SK-N-SH (cell line): Measurements from ENCODE around the gene PPIF. TPM values are rescaled to one million over a fixed set of nuclear protein-coding genes. Genes with fewer than 3 reads are reported as not detected.
A peak's percentile ranks its signal among the peaks of the same experiment; 100 is the strongest.

Experiments
- CTCF ChIA-PET: fragments of 300-600, 350-600 bp; formaldehyde crosslinking; extraction: SDS; loops from one replicate; lab custom pipeline; 2021; lab: Yijun Ruan, JAX
- POLR2A ChIA-PET: fragments of 350-600 bp; sonication (Branson Sonifier 250); formaldehyde crosslinking; extraction: SDS; loops from one replicate; lab custom pipeline; 2020; ENCODE audit warnings: antibody characterized with exemption, inconsistent platforms; lab: Yijun Ruan, JAX
- DNase-seq: peaks from one replicate; pipeline ENCODE4 v3.0.0; 2012
- H2AFZ ChIP-seq: fragments of 200-600 bp; sonication (generic); 2 replicates; pipeline ENCODE4 v1.8.1; 2016; ENCODE audit warnings: antibody characterized with exemption, mild to moderate bottlenecking, low read depth
- H3F3A ChIP-seq: fragments of 200-600 bp; sonication (generic); replicated peaks from 2 replicates; pipeline ENCODE3; 2016; ENCODE audit warnings: antibody characterized with exemption, mild to moderate bottlenecking; ENCODE audit not compliant: insufficient read depth
- H3K27ac ChIP-seq, 2 experiments: fragments of 200-500 bp in 1 of 2; fragments of 200-600 bp in 1 of 2; sonication (Bioruptor generic) in 1 of 2; sonication (generic), shearing (Covaris generic) in 1 of 2; 2 replicates each; pipeline versions ENCODE4 v1.5.1 to v1.6.1; 2014 to 2016; ENCODE audit warnings: low read depth in 2 of 2, inconsistent platforms in 1 of 2, low read length in 1 of 2, mild to moderate bottlenecking in 1 of 2, mixed read lengths in 1 of 2
- H3K27me3 ChIP-seq: fragments of 200-600 bp; sonication (generic), shearing (Covaris generic); 2 replicates; pipeline ENCODE4 v1.6.1; 2016; ENCODE audit warnings: mixed run types; ENCODE audit not compliant: insufficient read depth
- H3K36me3 ChIP-seq, 2 experiments: fragments of 200-500 bp in 1 of 2; fragments of 200-600 bp in 1 of 2; sonication (Bioruptor generic) in 1 of 2; sonication (generic) in 1 of 2; replicated peaks in 1 of 2; 2 replicates each; pipeline versions ENCODE3 to v1.5.1; 2014 to 2016; ENCODE audit warnings: low read length in 1 of 2, mild to moderate bottlenecking in 1 of 2; ENCODE audit not compliant: insufficient read depth in 2 of 2, control insufficient read depth in 1 of 2
- H3K4me1 ChIP-seq, 2 experiments: fragments of 200-500 bp in 1 of 2; fragments of 200-600 bp in 1 of 2; sonication (Bioruptor generic) in 1 of 2; sonication (generic), shearing (Covaris generic) in 1 of 2; 2 replicates each; pipeline versions ENCODE4 v1.5.1 to v1.6.1; 2014 to 2016; ENCODE audit warnings: low read depth in 1 of 2, low read length in 1 of 2, mixed run types in 1 of 2; ENCODE audit not compliant: insufficient read depth in 2 of 2, control insufficient read depth in 1 of 2
- H3K4me2 ChIP-seq: fragments of 200-600 bp; sonication (generic), shearing (Covaris generic); 2 replicates; pipeline ENCODE4 v1.6.1; 2017; ENCODE audit warnings: mixed run types
- H3K4me3 ChIP-seq, 2 experiments: fragments of 200-500 bp in 1 of 2; fragments of 200-600 bp in 1 of 2; sonication (Bioruptor generic) in 1 of 2; sonication (generic), shearing (Covaris generic) in 1 of 2; 2 replicates each; pipeline versions ENCODE4 v1.5.1 to v1.8.1; 2014 to 2016; ENCODE audit warnings: low read depth in 2 of 2, inconsistent platforms in 1 of 2, low read length in 1 of 2, mild to moderate bottlenecking in 1 of 2, mixed read lengths in 1 of 2, moderate library complexity in 1 of 2
- H3K79me2 ChIP-seq: fragments of 200-600 bp; sonication (generic); 2 replicates; pipeline ENCODE4 v1.8.1; 2017; ENCODE audit warnings: mild to moderate bottlenecking; ENCODE audit not compliant: insufficient read depth
- H3K9ac ChIP-seq: fragments of 200-600 bp; sonication (generic); 2 replicates; pipeline ENCODE4 v1.6.1; 2017; ENCODE audit warnings: mixed run types
- H3K9me2 ChIP-seq: fragments of 200-600 bp; sonication (generic); 2 replicates; pipeline ENCODE4 v1.6.1; 2017; ENCODE audit warnings: mixed run types
- H3K9me3 ChIP-seq: fragments of 200-600 bp; sonication (generic); 2 replicates; pipeline ENCODE4 v1.6.1; 2017; ENCODE audit warnings: mixed run types, mild to moderate bottlenecking, moderate library complexity
- H4K20me1 ChIP-seq: fragments of 200-600 bp; sonication (generic); 2 replicates; pipeline ENCODE4 v1.6.1; 2017; ENCODE audit warnings: mild to moderate bottlenecking, mixed run types; ENCODE audit not compliant: insufficient read depth
- ELF1 ChIP-seq: IDR thresholded peaks from 2 replicates; pipeline ENCODE4 v1.4.0; 2012
- FOSL2 ChIP-seq: IDR thresholded peaks from 2 replicates; pipeline ENCODE4 v1.4.0; 2012; ENCODE audit warnings: low read depth, mild to moderate bottlenecking, moderate library complexity, borderline replicate concordance
- FOXJ3 ChIP-seq: sonication (generic); formaldehyde crosslinking; IDR thresholded peaks from 2 replicates; pipeline ENCODE4 v1.5.1; 2020; ENCODE audit warnings: mild to moderate bottlenecking, missing genetic modification reagents
- FOXM1 ChIP-seq: IDR thresholded peaks from 2 replicates; pipeline ENCODE4 v1.4.0; 2012; ENCODE audit warnings: low read depth, mild to moderate bottlenecking
- GABPA ChIP-seq: IDR thresholded peaks from 2 replicates; pipeline ENCODE4 v1.4.0; 2012; ENCODE audit warnings: low read depth, mild to moderate bottlenecking
- GATA2 ChIP-seq: sonication (generic); formaldehyde crosslinking; IDR thresholded peaks from 2 replicates; pipeline ENCODE4 v1.5.0; 2020; ENCODE audit warnings: mild to moderate bottlenecking, missing genetic modification reagents
- NFIC ChIP-seq: IDR thresholded peaks from 2 replicates; pipeline ENCODE4 v1.4.0; 2012; ENCODE audit warnings: borderline replicate concordance
- RAD21 ChIP-seq: IDR thresholded peaks from 2 replicates; pipeline ENCODE4 v1.6.1; 2012; ENCODE audit warnings: mild to moderate bottlenecking, low read length
- SIN3A ChIP-seq: IDR thresholded peaks from 2 replicates; pipeline ENCODE4 v1.6.1; 2012; ENCODE audit warnings: low read depth, mild to moderate bottlenecking, low read length, moderate library complexity, borderline replicate concordance
- TAF1 ChIP-seq: IDR thresholded peaks from 2 replicates; pipeline ENCODE4 v1.6.1; 2012; ENCODE audit warnings: low read depth, mild to moderate bottlenecking, low read length, moderate library complexity, borderline replicate concordance
- TCF12 ChIP-seq: IDR thresholded peaks from 2 replicates; pipeline ENCODE4 v1.4.0; 2012
- YY1 ChIP-seq: IDR thresholded peaks from 2 replicates; pipeline ENCODE4 v1.4.0; 2012; ENCODE audit warnings: low read depth, mild to moderate bottlenecking
- WGBS: methylation state at CpG from one replicate; pipeline ENCODE4 v1.1.6; 2017; ENCODE audit warnings: low lambda C conversion rate; 5-methylcytosine and 5-hydroxymethylcytosine counted together
- polyA plus RNA-seq, 3 experiments: library from polyadenylated mRNA; depleted of rRNA; stranded (reverse); fragments of >200 nt; gene quantifications; 2 replicates each; pipeline ENCODE4 v1.2.3, GENCODE V29; 2012
- TF ChIP-seq, protein P1 (sequence below): fragments of 200-600 bp; sonication (generic); IDR thresholded peaks from 2 replicates; pipeline ENCODE4 v1.6.1; 2017; ENCODE audit warnings: antibody characterized with exemption, mild to moderate bottlenecking, moderate library complexity
- TF ChIP-seq, protein P2 (sequence below): IDR thresholded peaks from 2 replicates; pipeline ENCODE4 v1.4.0; 2012; ENCODE audit warnings: low read depth

Gene PPIF
- polyA plus RNA-seq, 1 of the 3 experiments (the other 2 are of a cell fraction): 85.9 TPM

DNA sequence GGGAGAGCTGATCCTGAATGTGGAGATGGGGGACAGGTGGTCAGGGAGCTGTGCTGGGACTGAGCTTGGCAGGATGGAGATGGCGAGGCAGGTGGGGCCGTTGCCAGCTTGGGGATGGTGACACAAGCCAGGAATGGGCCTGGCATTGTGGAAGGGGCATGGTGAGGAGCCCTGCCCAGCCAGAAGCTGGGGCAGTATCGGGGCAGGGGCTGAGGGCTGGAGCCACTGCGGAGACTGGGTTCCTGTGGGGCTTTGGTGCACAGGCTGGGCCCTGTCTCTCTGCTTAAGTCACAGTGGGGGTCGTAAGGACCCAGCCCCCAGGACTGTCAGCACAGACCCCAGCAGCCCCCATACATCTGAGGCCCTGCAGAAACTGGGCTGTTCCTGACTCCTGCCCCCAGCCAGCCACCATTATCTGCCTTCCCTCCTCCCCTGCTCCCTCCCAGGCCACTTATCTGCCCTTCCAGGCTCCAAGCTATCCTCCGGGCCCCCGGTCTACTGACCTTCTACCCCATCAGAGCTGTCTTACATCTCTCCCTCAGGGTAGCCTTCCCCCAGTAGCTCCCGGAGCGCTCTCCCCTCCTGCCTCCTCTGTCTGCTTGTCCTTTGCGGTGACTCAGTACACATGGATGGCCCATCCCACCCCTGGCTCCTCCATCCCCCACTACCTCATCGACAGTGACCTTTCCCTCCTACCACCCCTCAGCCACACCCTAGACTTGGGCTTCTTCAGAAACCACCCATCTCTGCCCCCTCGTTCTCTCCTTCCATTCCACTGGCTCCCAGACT is 44.2 kb downstream of the PPIF start:
- no peaks in the 10 kb centered on the region for H3K27me3 ChIP-seq
- H3K4me2 ChIP-seq: no peak overlapping the region
- no peaks in the 10 kb centered on the region for H4K20me1 ChIP-seq
- POLR2A ChIA-PET: no interaction called here
- H3K4me1 ChIP-seq: peaks cover 0 to 21% of the 10 kb centered on the region in 2 experiments; a peak in 1 of 4 replicates
- no peak overlapping the region for H2AFZ ChIP-seq
- H3F3A ChIP-seq: no peaks in the 10 kb centered on the region
- WGBS: 86% methylated on average over 12 of the region's 12 CpGs
- H3K9me2 ChIP-seq: no peaks in the 10 kb centered on the region
- peak; percentile 22 for DNase-seq
- peaks cover 2 to 4% of the 10 kb centered on the region in 2 experiments for H3K36me3 ChIP-seq
- H3K9ac ChIP-seq: no peak overlapping the region
- CTCF ChIA-PET: interaction anchor here (0.8 to 6.1 kb wide), 5 partner anchors 10 to 97 kb away, joined by 3 to 34 read pairs (median 5); no protein-coding TSS in a partner anchor
- H3K27ac ChIP-seq: no peak overlapping the region
- no peaks in the 10 kb centered on the region for H3K9me3 ChIP-seq
- no peaks in the 10 kb centered on the region for H3K79me2 ChIP-seq
- H3K4me3 ChIP-seq: no peak overlapping the region
- TF ChIP-seq TAF1 (no peak), ELF1 (no peak), GABPA (no peak), FOSL2 (no peak), NFIC (no peak), FOXJ3 (CRISPR knock-in tag) (no peak), YY1 (no peak), TCF12 (no peak)
- TF ChIP-seq, all 33 proteins: peak for 0

DNA sequence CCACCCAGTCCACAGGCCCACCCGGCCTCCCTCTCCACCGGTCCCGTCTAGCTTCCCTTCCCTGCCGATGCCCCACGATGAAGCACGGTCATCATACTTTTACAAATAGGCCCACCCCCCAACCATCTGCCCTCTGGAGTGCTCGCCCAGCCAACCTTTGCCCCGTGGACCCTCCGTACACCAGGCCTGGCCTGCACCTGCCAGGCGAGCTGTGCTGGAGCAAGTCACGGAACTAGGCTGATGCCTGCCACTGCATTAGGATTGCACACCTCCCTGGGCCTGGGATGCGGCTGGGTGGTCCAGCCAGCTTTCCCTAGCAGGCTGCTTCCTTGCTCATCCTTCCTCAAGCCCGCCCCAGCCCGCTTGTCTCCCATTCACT is 44.7 kb downstream of the PPIF start:
- H4K20me1 ChIP-seq: no peaks in the 10 kb centered on the region
- no peaks in the 10 kb centered on the region for H3K9me2 ChIP-seq
- 94% methylated on average over 14 of the region's 14 CpGs for WGBS
- H3F3A ChIP-seq: no peaks in the 10 kb centered on the region
- no peaks in the 10 kb centered on the region for H3K27me3 ChIP-seq
- H3K9ac ChIP-seq: no peak overlapping the region
- ChIA-PET CTCF (interaction anchor here (0.9 to 6.1 kb wide), 4 partner anchors 9 to 96 kb away, joined by 4 to 34 read pairs (median 7); no protein-coding TSS in a partner anchor), POLR2A (no interaction called here)
- no peak overlapping the region for H2AFZ ChIP-seq
- H3K4me2 ChIP-seq: no peak overlapping the region
- no peak overlapping the region for H3K27ac ChIP-seq
- peaks cover 0 to 23% of the 10 kb centered on the region in 2 experiments; a peak in 1 of 4 replicates for H3K4me1 ChIP-seq
- H3K9me3 ChIP-seq: no peaks in the 10 kb centered on the region
- TF ChIP-seq, protein P1, sequence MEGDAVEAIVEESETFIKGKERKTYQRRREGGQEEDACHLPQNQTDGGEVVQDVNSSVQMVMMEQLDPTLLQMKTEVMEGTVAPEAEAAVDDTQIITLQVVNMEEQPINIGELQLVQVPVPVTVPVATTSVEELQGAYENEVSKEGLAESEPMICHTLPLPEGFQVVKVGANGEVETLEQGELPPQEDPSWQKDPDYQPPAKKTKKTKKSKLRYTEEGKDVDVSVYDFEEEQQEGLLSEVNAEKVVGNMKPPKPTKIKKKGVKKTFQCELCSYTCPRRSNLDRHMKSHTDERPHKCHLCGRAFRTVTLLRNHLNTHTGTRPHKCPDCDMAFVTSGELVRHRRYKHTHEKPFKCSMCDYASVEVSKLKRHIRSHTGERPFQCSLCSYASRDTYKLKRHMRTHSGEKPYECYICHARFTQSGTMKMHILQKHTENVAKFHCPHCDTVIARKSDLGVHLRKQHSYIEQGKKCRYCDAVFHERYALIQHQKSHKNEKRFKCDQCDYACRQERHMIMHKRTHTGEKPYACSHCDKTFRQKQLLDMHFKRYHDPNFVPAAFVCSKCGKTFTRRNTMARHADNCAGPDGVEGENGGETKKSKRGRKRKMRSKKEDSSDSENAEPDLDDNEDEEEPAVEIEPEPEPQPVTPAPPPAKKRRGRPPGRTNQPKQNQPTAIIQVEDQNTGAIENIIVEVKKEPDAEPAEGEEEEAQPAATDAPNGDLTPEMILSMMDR: no peak
- TF ChIP-seq TAF1: no peak
- TF ChIP-seq GATA2: no peak
- no peak for TF ChIP-seq SIN3A
- no peak for TF ChIP-seq RAD21
- TF ChIP-seq, protein P2, sequence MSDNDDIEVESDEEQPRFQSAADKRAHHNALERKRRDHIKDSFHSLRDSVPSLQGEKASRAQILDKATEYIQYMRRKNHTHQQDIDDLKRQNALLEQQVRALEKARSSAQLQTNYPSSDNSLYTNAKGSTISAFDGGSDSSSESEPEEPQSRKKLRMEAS: no peak
- TF ChIP-seq FOXM1: no peak
- TF ChIP-seq, all 33 proteins: peak for 0
- H3K4me3 ChIP-seq: no peak overlapping the region
- H3K36me3 ChIP-seq: peaks cover 2 to 4% of the 10 kb centered on the region in 2 experiments
- no peaks in the 10 kb centered on the region for H3K79me2 ChIP-seq
- peak; percentile 20 for DNase-seq
